Measurements from ENCODE around the gene SLX4IP.
"Not testable (repeated sequence)": the region's sequence is repeated elsewhere in the genome, so short reads cannot be mapped to it uniquely, and the experiment has no call there.

SLX4IP gene

GRCh38 chr20:10434832-10435812 is at the start of gene SLX4IP:
TSS of gene SLX4IP (plus strand) at chr20:10435305. CDS start at chr20:10458205, 22,900 bp downstream.
- TF ChIP-seq FOXP2 (optimal IDR thresholded peaks at IDR 0.05; ENCODE audit: control extremely low read depth, extremely low read length, insufficient read depth): peak; percentile 9
- peak; percentile 64 for TF ChIP-seq POLR2AphosphoS5 (IDR thresholded peaks at IDR 0.05; ENCODE audit: borderline replicate concordance, low read depth, low read length)
- TF ChIP-seq EZH2 (IDR thresholded peaks at IDR 0.05): no peak
- H3K36me3 ChIP-seq (ENCODE audit: insufficient read depth, low read length): peaks cover 7% of the 10 kb centered on the region; the same call in 1 of the 2 replicates
- peak; percentile 94 for DNase-seq (ENCODE audit: low read depth, low spot score)

GRCh38 chr20:10385850-10386544 is 49.1 kb upstream of the SLX4IP start:
- Histone ChIP-seq H3K27ac (no peak overlapping the region), H3K9me3 (ENCODE audit: low read depth, low read length) (no peaks in the 10 kb centered on the region), H3K4me3 (no peak overlapping the region), H3K9ac (ENCODE audit: insufficient read length) (no peak overlapping the region), H3K36me3 (ENCODE audit: insufficient read depth, low read length) (no peaks in the 10 kb centered on the region)
- TF ChIP-seq EZH2 (IDR thresholded peaks at IDR 0.05) (no peak), FOXP2 (optimal IDR thresholded peaks at IDR 0.05; ENCODE audit: control extremely low read depth, extremely low read length, insufficient read depth) (no peak), POLR2AphosphoS5 (IDR thresholded peaks at IDR 0.05; ENCODE audit: borderline replicate concordance, low read depth, low read length) (no peak)
- peak; percentile 20 for DNase-seq (ENCODE audit: low read depth, low spot score)

More at GRCh38 chr20:10434832-10435812, at the start of gene SLX4IP:
- Histone ChIP-seq H3K9ac (ENCODE audit: insufficient read length) (peak within 1 kb of the TSS; percentile 88), H3K9me3 (ENCODE audit: low read depth, low read length) (no peaks in the 10 kb centered on the region), H3K27ac (peak within 1 kb of the TSS; percentile 91), H3K4me3 (peak within 1 kb of the TSS; percentile 79)

- Histone ChIP-seq H3K9me3 (ENCODE audit: low read depth, low read length) (no peaks in the 10 kb centered on the region), H3K4me3 (no peak overlapping the region), H3K27ac (no peak overlapping the region), H3K36me3 (ENCODE audit: insufficient read depth, low read length) (no peaks in the 10 kb centered on the region), H3K9ac (ENCODE audit: insufficient read length) (no peak overlapping the region)
- DNase-seq (ENCODE audit: low read depth, low spot score): no peak
- TF ChIP-seq EZH2 (IDR thresholded peaks at IDR 0.05) (no peak), FOXP2 (optimal IDR thresholded peaks at IDR 0.05; ENCODE audit: control extremely low read depth, extremely low read length, insufficient read depth) (no peak), POLR2AphosphoS5 (IDR thresholded peaks at IDR 0.05; ENCODE audit: borderline replicate concordance, low read depth, low read length) (no peak)
Measured at GRCh38 chr20:10387686-10388085, 47.4 kb upstream of the SLX4IP start.

GRCh38 chr20:10388597-10388996 is 46.5 kb upstream of the SLX4IP start:
- TF ChIP-seq FOXP2 (optimal IDR thresholded peaks at IDR 0.05; ENCODE audit: control extremely low read depth, extremely low read length, insufficient read depth) (no peak), EZH2 (IDR thresholded peaks at IDR 0.05) (no peak), POLR2AphosphoS5 (IDR thresholded peaks at IDR 0.05; ENCODE audit: borderline replicate concordance, low read depth, low read length) (no peak)
- Histone ChIP-seq H3K27ac (peak overlapping the region; percentile 40; the same call in 1 of the 2 replicates), H3K36me3 (ENCODE audit: insufficient read depth, low read length) (no peaks in the 10 kb centered on the region), H3K9me3 (ENCODE audit: low read depth, low read length) (no peaks in the 10 kb centered on the region), H3K4me3 (peak overlapping the region; percentile 26), H3K9ac (ENCODE audit: insufficient read length) (no peak overlapping the region)
- DNase-seq (ENCODE audit: low read depth, low spot score): peak; percentile 12

- no peak for DNase-seq (ENCODE audit: low read depth, low spot score)
- Histone ChIP-seq H3K9me3 (ENCODE audit: low read depth, low read length) (no peaks in the 10 kb centered on the region), H3K27ac (no peak overlapping the region), H3K9ac (ENCODE audit: insufficient read length) (no peak overlapping the region), H3K36me3 (ENCODE audit: insufficient read depth, low read length) (no peaks in the 10 kb centered on the region), H3K4me3 (no peak overlapping the region)
- TF ChIP-seq FOXP2 (optimal IDR thresholded peaks at IDR 0.05; ENCODE audit: control extremely low read depth, extremely low read length, insufficient read depth) (no peak), EZH2 (IDR thresholded peaks at IDR 0.05) (no peak), POLR2AphosphoS5 (IDR thresholded peaks at IDR 0.05; ENCODE audit: borderline replicate concordance, low read depth, low read length) (no peak)
Measured at GRCh38 chr20:10390709-10391108, 44.4 kb upstream of the SLX4IP start.

- not testable (repeated sequence) for H3K36me3 ChIP-seq (ENCODE audit: insufficient read depth, low read length); H3K9me3 ChIP-seq (ENCODE audit: low read depth, low read length); DNase-seq (ENCODE audit: low read depth, low spot score); H3K27ac ChIP-seq; H3K4me3 ChIP-seq; H3K9ac ChIP-seq (ENCODE audit: insufficient read length)
Measured at GRCh38 chr20:10394752-10395151, 40.4 kb upstream of the SLX4IP start.

GRCh38 chr20:10398834-10399369 is 36.2 kb upstream of the SLX4IP start:
- Histone ChIP-seq H3K9ac (ENCODE audit: insufficient read length) (no peak overlapping the region), H3K36me3 (ENCODE audit: insufficient read depth, low read length) (no peaks in the 10 kb centered on the region), H3K4me3 (no peak overlapping the region), H3K9me3 (ENCODE audit: low read depth, low read length) (no peaks in the 10 kb centered on the region), H3K27ac (no peak overlapping the region)
- DNase-seq (ENCODE audit: low read depth, low spot score): no peak
- TF ChIP-seq FOXP2 (optimal IDR thresholded peaks at IDR 0.05; ENCODE audit: control extremely low read depth, extremely low read length, insufficient read depth) (no peak), POLR2AphosphoS5 (IDR thresholded peaks at IDR 0.05; ENCODE audit: borderline replicate concordance, low read depth, low read length) (no peak), EZH2 (IDR thresholded peaks at IDR 0.05) (no peak)

GRCh38 chr20:10402938-10403608 is 32.0 kb upstream of the SLX4IP start:
- no peak overlapping the region for H3K27ac ChIP-seq

More at GRCh38 chr20:10402938-10403608, 32.0 kb upstream of the SLX4IP start:
- no peak for TF ChIP-seq FOXP2 (optimal IDR thresholded peaks at IDR 0.05; ENCODE audit: control extremely low read depth, extremely low read length, insufficient read depth)
- no peak for TF ChIP-seq POLR2AphosphoS5 (IDR thresholded peaks at IDR 0.05; ENCODE audit: borderline replicate concordance, low read depth, low read length)
- no peak for TF ChIP-seq EZH2 (IDR thresholded peaks at IDR 0.05)
- Histone ChIP-seq H3K36me3 (ENCODE audit: insufficient read depth, low read length) (peaks cover 21% of the 10 kb centered on the region), H3K4me3 (no peak overlapping the region), H3K9ac (ENCODE audit: insufficient read length) (no peak overlapping the region), H3K9me3 (ENCODE audit: low read depth, low read length) (no peaks in the 10 kb centered on the region)
- DNase-seq (ENCODE audit: low read depth, low spot score): no peak

Measured in SK-N-MC (cell line).